ENCODE results near the gene PARD6B. TPM values are rescaled to one million over a fixed set of nuclear protein-coding genes. Genes with fewer than 3 reads are reported as not detected.
"Not testable (repeated sequence)": the region's sequence is repeated elsewhere in the genome, so short reads cannot be mapped to it uniquely, and the experiment has no call there.

Gene PARD6B
- total RNA-seq, 1 experiment from 2014 or later, result 16.6 TPM

GRCh38 chr20:50703651-50704438 is 27.5 kb upstream of the PARD6B start:
- DNase-seq (ENCODE audit: low read depth), result not testable (repeated sequence)

- DNase-seq (ENCODE audit: low read depth), result no peak
Measured at GRCh38 chr20:50704514-50704913, 26.9 kb upstream of the PARD6B start.

DNA sequence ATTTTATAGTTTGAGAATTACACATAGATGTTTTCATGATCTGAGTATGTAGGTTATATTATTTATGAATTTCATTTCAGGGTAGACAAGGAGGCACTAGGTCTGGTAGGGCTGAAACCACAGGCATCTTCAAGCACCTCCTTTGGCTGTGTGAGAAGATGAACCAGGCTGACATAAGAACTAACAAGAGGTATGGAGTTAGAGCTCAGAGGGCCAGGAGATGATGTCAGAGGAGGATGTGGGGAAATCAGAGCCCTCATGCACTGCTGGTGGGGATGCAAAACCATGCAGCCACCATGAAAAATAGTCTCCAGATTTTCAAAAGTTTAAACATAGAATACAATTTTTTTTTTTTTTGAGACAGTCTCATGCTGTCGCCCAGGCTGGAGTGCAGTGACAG is 26.4 kb upstream of the PARD6B start:
- DNase-seq (ENCODE audit: low read depth), result no peak

DNA sequence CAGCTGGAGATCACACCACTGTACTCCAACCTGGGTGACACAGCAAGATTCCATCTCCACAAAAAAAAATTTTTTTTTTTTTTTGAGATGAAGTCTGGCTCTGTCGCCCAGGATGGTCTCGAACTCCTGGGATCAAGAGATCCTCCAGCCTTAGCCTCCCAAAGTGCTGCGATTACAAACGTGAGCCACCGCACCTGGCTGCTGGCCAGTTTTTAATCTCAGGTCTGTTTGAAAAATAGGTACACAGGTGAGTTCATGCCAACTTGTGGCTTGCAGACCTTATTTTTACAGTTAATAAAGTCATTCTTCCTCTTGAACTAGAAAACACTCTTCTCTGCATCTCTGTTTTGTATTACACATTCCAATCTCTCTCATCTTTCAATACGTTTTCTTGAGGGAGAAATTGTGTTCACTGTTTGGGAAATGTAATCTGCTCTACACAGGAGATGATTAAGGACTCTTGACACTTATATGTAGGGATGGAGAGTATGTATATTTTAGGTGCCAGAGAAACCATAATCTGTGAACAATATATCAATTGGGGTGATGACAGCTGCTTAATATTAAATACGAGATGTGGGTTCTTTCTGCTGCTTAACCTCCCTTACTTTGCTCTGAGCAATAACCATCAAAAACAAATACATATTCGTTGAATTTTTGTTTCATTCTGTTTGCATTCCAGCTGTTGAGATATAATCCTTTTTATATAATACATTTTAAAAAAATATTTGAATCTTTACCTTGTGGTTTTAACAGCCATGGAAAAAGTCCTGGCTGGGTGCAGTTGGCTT is 22.3 kb upstream of the PARD6B start:
- no peak for DNase-seq (ENCODE audit: low read depth)

GRCh38 chr20:50709636-50709973 is 21.8 kb upstream of the PARD6B start:
- no peak for DNase-seq (ENCODE audit: low read depth)

- peak; percentile 72 for DNase-seq (ENCODE audit: low read depth)
Measured at GRCh38 chr20:50710492-50711063, 20.8 kb upstream of the PARD6B start.

DNA sequence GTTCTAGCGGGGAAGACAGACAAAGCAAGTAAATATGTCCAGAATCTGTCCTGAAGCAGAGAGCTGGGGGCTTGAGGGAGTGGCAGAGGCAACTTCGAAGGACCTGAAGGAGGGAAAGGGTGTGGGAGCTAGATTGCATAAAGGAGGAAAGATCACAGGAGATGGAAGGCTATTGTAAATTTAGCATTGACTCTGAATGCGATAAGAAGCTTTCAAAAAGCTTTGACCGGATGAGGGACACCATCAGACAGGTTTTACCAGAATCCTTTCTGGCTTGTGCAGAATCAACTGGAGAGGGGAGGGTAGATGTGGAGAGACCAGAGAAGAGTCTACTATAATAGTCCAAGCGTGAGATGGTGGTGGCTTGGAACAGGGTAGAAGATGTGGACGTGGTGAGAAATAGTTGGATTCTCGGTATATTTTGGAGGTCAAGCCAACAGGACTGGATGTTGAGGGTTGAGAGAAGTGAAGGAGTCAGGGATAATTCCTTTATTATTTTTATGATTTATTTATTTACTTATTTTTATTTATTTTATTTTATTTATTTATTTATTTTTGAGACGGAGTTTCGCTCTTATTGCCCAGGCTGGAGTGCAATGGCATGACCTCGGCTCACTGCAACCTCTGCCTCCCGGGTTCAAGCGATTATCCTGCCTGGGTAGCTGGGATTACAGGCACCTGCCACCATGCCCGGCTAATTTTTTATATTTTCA is 20.1 kb upstream of the PARD6B start:
- no peak for DNase-seq (ENCODE audit: low read depth)

- no peak for DNase-seq (ENCODE audit: low read depth)
Measured at GRCh38 chr20:50712771-50713656, 18.4 kb upstream of the PARD6B start.

GRCh38 chr20:50713657-50714101 is 17.7 kb upstream of the PARD6B start:
- peak; percentile 74 for DNase-seq (ENCODE audit: low read depth)

DNA sequence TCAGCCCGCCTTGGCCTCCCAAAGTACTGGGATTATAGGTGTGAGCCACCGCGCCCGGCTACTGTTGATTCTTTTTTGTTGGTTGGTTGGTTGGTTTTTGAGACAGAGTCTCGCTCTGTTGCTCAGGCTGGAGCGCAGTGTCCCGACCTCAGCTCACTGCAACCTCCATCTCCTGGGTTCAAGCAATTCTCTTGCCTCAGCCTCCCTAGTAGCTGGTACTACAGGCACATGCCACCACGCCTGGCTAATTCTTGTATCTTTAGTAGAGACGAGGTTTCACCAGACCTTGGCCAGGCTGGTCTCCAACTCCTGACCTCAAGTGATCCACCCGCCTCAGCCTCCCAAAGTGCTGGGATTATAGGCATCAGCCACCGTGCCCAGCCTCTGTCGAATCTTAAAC is 17.0 kb upstream of the PARD6B start:
- DNase-seq (ENCODE audit: low read depth), result not testable (repeated sequence)

GRCh38 chr20:50715694-50716093 is 15.7 kb upstream of the PARD6B start:
- DNase-seq (ENCODE audit: low read depth), result peak; percentile 47

DNA sequence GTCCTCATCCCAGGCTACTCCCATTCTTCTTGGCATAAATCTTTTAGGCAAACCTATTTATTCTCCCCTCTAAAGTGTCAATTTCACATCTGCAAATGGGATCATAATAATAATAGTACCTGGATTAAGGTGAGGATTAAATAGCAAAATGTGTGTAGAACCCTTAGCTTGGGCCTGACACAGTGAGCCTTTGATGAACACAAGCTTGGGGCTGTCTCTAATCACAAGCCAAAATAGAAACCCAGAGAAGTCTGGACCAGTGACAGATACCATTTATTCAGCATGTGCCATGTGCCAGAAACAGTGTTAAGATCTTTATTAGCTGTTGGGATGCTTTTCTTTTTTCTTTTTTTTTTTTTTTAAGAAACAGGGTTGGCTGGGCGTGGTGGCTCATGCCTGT is 14.9 kb upstream of the PARD6B start:
- DNase-seq (ENCODE audit: low read depth), result no peak

DNA sequence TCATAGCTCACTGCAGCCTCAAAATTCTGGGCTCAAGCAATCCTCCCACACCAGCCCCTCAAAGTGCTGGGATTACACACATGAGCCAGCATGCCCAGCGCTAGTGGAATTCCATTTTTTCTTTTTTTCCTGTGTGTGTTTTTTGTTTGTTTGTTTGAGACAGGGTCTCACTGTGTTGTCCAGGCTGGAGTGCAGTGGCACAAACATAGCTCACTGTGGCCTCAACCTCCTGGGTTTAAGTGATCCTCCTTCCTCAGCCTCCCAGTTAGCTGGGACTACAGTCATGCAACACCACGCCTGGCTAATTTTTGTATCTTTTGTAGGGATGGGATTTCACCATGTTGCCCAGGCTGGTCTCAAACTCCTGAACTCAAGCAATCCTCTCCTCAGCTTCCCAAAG is 14.1 kb upstream of the PARD6B start:
- DNase-seq (ENCODE audit: low read depth), result no peak

GRCh38 chr20:50717974-50718761 is 13.2 kb upstream of the PARD6B start:
- peak; percentile 46 for DNase-seq (ENCODE audit: low read depth)

DNA sequence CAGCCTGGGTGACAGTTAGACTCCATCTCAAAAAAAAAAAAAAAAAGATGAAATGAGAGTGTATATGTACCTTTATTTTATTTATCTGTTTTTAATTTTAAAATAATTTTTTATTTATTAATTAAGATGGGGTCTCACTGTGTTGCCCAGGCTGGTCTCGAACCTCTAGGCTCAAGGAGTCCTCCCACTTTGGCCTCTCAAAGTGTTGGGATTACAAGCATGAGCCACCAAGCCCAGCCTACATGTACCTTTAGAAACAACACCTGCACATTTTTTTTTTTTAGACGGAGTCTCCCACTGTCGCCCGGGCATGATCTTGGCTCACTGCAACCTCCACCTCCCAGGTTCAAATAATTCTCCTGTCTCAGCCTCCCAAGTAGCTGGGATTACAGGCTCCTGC is 12.1 kb upstream of the PARD6B start:
- DNase-seq (ENCODE audit: low read depth), result no peak

DNA sequence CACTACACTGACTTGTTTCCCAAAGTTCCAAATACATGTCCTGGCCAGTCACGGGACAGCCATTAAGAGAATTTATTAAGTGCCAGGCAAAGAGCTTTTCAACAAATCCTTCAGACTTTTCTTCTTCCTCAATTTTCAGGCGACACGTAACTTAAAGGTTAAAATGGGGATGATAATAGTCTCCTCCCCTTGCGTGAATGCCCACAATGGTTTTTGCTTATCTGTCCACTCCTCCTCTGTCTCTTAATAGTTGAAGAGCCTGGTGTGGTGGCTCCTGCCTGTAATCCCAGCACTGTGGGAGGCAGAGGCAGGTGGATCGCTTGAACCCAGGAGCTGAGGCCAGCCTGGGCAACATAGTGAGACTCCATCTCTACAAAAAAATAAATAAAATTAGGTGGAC is 11.4 kb upstream of the PARD6B start:
- no peak for DNase-seq (ENCODE audit: low read depth)

GRCh38 chr20:50720582-50720981 is 10.8 kb upstream of the PARD6B start:
- no peak for DNase-seq (ENCODE audit: low read depth)

DNA sequence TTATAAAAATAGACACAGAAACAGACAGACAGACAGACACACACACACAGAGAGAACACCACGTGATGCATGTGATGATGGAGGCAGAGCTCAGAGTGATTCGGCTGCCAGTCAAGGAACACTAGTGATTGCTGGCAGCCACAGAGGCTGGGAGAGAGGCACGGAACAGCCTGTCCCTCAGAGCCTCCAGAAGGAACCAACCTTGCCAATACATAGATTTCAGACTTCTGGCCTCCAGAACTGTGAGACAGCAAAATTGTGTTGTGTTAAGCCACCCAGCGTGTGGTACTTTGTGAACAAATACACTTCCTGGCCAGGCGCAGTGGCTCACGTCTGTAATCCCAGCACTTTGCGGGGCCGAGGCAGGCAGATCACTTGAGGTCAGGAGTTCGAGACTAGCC is 9.5 kb upstream of the PARD6B start:
- DNase-seq (ENCODE audit: low read depth), result no peak

GRCh38 chr20:50722424-50723155 is 8.8 kb upstream of the PARD6B start:
- no peak for DNase-seq (ENCODE audit: low read depth)

GRCh38 chr20:50723672-50724071 is 7.7 kb upstream of the PARD6B start:
- DNase-seq (ENCODE audit: low read depth), result no peak
